NCI-H2081 treated with DMSO at 0.1 percent for 48 hours (cell line): ENCODE data around the gene STEAP1B.
"Not testable (repeated sequence)": the region's sequence is repeated elsewhere in the genome, so short reads cannot be mapped to it uniquely, and the experiment has no call there.

Experiments used
- DNase-seq: peaks from one replicate; lab custom pipeline; 2025; lab: John Stamatoyannopoulos, UW

The STEAP1B gene

GRCh38 chr7:22452960-22453558, 46.9 kb downstream of the STEAP1B start:
- DNase-seq, result no peak

- no peak for DNase-seq
Observed at GRCh38 chr7:22452142-22452959, 47.6 kb downstream of the STEAP1B start.

- DNase-seq, result not testable (repeated sequence)
Observed at GRCh38 chr7:22450013-22450412, 50.0 kb downstream of the STEAP1B start.

- DNase-seq, result peak; percentile 45
Observed at GRCh38 chr7:22447762-22448161, 52.2 kb downstream of the STEAP1B start.

- no peak for DNase-seq
Observed at GRCh38 chr7:22447008-22447407, 53.0 kb downstream of the STEAP1B start.

- no peak for DNase-seq
Observed at GRCh38 chr7:22445853-22446252, 54.1 kb downstream of the STEAP1B start.

GRCh38 chr7:22445140-22445743, 54.7 kb downstream of the STEAP1B start:
- DNase-seq, result no peak

GRCh38 chr7:22444181-22444971, 55.6 kb downstream of the STEAP1B start:
- DNase-seq, result no peak

- DNase-seq, result no peak
Observed at GRCh38 chr7:22443370-22444180, 56.4 kb downstream of the STEAP1B start.

- DNase-seq, result no peak
Observed at GRCh38 chr7:22442882-22443369, 57.1 kb downstream of the STEAP1B start.

GRCh38 chr7:22442187-22442881, 57.7 kb downstream of the STEAP1B start:
- no peak for DNase-seq

- no peak for DNase-seq
Observed at GRCh38 chr7:22441157-22441556, 58.8 kb downstream of the STEAP1B start.

GRCh38 chr7:22438994-22439393, 61.0 kb downstream of the STEAP1B start:
- no peak for DNase-seq

GRCh38 chr7:22436552-22436951, 63.4 kb downstream of the STEAP1B start:
- not testable (repeated sequence) for DNase-seq

GRCh38 chr7:22435720-22436119, 64.3 kb downstream of the STEAP1B start:
- DNase-seq, result no peak

GRCh38 chr7:22435105-22435504, 64.9 kb downstream of the STEAP1B start:
- DNase-seq, result no peak

GRCh38 chr7:22433710-22434460, 66.1 kb downstream of the STEAP1B start:
- DNase-seq, result no peak

- not testable (repeated sequence) for DNase-seq
Observed at GRCh38 chr7:22433165-22433700, 66.8 kb downstream of the STEAP1B start.

- no peak for DNase-seq
Observed at GRCh38 chr7:22432203-22432718, 67.7 kb downstream of the STEAP1B start.
